GM18505 (cell line): Measurements from ENCODE around the gene COL27A1.

Experiments
- ATAC-seq: cut with Tn5 transposase; IDR thresholded peaks from one replicate; pipeline ENCODE4 v1.9.1; 2021; ENCODE audit not compliant: unreplicated experiment
- POLR2A ChIP-seq: IDR thresholded peaks from 4 replicates; pipeline ENCODE4 v1.6.1; 2011; ENCODE audit warnings: borderline replicate concordance; ENCODE audit not compliant: insufficient read depth, insufficient read length; ENCODE audit errors: extremely low read depth

The COL27A1 gene

GRCh38 chr9:114336699-114337395 is 181.5 kb downstream of the COL27A1 start:
- ATAC-seq: no peak
- no peak for TF ChIP-seq POLR2A

GRCh38 chr9:114338187-114338586 is 182.8 kb downstream of the COL27A1 start:
- ATAC-seq: no peak
- TF ChIP-seq POLR2A: no peak

GRCh38 chr9:114339130-114339908 is 184.0 kb downstream of the COL27A1 start:
- no peak for ATAC-seq
- TF ChIP-seq POLR2A: no peak

GRCh38 chr9:114341152-114341830 is 186.0 kb downstream of the COL27A1 start:
- ATAC-seq: no peak
- no peak for TF ChIP-seq POLR2A

- no peak for TF ChIP-seq POLR2A
- no peak for ATAC-seq
Observed at GRCh38 chr9:114341991-114342390, 186.7 kb downstream of the COL27A1 start.

- TF ChIP-seq POLR2A: no peak
- no peak for ATAC-seq
Observed at GRCh38 chr9:114342755-114343440, 187.6 kb downstream of the COL27A1 start.

GRCh38 chr9:114343471-114344187 is 188.3 kb downstream of the COL27A1 start:
- no peak for TF ChIP-seq POLR2A
- ATAC-seq: no peak

GRCh38 chr9:114344188-114344566 is 188.8 kb downstream of the COL27A1 start:
- TF ChIP-seq POLR2A: peak; percentile 11

GRCh38 chr9:114344692-114345091 is 189.4 kb downstream of the COL27A1 start:
- TF ChIP-seq POLR2A: no peak
- ATAC-seq: no peak

More at GRCh38 chr9:114344188-114344566, 188.8 kb downstream of the COL27A1 start:
- no peak for ATAC-seq

GRCh38 chr9:114345493-114346065 is 190.2 kb downstream of the COL27A1 start:
- no peak for TF ChIP-seq POLR2A
- ATAC-seq: no peak

- ATAC-seq: no peak
- no peak for TF ChIP-seq POLR2A
Observed at GRCh38 chr9:114346146-114346545, 190.8 kb downstream of the COL27A1 start.

GRCh38 chr9:114347675-114348074 is 192.3 kb downstream of the COL27A1 start:
- ATAC-seq: no peak
- no peak for TF ChIP-seq POLR2A
